ENCODE results near the gene CSF1R.

CSF1R gene

DNA sequence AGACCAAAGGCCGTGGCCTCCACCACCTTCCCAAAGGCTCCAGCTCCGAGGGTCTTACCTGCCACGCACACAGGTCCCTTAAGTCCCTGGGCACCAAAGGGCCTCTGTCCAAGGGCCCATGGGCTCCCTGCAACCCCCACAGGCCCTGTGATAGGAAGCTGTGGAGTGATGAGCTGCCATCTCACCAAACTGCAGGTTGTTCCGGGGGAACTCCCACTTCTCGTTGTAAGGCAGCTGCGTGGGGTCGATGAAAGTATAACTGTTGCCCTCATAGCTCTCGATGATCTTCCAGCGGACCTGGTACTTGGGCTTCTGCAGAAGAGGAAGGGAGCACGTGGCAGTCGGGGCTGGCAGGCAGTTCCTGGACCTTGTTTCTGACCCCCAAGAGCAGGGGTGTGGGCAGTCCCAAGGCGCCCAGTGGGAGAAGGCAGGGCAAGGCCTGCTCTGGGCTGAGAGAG, 24.8 kb downstream of the CSF1R start:
- H3K27me3 ChIP-seq (ENCODE audit: insufficient read depth, poor library complexity, severe bottlenecking): no peaks in the 10 kb centered on the region
- peaks cover 7% of the 10 kb centered on the region for H3K4me1 ChIP-seq (ENCODE audit: insufficient read depth, poor library complexity, severe bottlenecking)
- ATAC-seq (ENCODE audit: low read depth): no peak

DNA sequence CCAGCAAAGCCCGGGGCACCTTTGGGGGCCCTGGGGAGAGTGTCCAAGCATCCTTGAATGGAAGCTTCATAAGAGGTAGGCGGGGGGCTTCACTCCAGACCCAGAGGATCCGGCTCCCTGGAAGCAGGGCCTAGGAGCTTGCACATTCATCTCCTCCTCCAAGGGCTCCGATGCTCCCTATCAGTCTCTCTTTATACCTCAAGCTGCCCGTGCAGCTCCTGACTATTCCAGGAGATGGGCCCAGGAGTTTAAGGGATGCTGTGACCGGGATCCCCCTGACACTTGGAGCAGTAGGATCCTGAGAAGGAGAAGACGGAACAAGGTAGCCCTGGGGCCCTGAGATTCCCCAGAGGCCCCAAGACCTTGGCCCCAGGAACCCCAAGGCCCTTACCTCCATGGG, 25.9 kb downstream of the CSF1R start:
- Histone ChIP-seq H3K27ac (ENCODE audit: poor library complexity, severe bottlenecking) (no peak overlapping the region), H3K4me3 (ENCODE audit: severe bottlenecking) (no peak overlapping the region), H3K36me3 (ENCODE audit: low read depth) (no peaks in the 10 kb centered on the region), H3K27me3 (ENCODE audit: insufficient read depth, poor library complexity, severe bottlenecking) (no peaks in the 10 kb centered on the region), H3K9me3 (ENCODE audit: severe bottlenecking) (no peaks in the 10 kb centered on the region), H3K4me1 (ENCODE audit: insufficient read depth, poor library complexity, severe bottlenecking) (peaks cover 7% of the 10 kb centered on the region)
- DNase-seq (ENCODE audit: low spot score): peak; percentile 38
- no peak for ATAC-seq (ENCODE audit: low read depth)
- TF ChIP-seq, protein P1, sequence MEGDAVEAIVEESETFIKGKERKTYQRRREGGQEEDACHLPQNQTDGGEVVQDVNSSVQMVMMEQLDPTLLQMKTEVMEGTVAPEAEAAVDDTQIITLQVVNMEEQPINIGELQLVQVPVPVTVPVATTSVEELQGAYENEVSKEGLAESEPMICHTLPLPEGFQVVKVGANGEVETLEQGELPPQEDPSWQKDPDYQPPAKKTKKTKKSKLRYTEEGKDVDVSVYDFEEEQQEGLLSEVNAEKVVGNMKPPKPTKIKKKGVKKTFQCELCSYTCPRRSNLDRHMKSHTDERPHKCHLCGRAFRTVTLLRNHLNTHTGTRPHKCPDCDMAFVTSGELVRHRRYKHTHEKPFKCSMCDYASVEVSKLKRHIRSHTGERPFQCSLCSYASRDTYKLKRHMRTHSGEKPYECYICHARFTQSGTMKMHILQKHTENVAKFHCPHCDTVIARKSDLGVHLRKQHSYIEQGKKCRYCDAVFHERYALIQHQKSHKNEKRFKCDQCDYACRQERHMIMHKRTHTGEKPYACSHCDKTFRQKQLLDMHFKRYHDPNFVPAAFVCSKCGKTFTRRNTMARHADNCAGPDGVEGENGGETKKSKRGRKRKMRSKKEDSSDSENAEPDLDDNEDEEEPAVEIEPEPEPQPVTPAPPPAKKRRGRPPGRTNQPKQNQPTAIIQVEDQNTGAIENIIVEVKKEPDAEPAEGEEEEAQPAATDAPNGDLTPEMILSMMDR (IDR thresholded peaks at IDR 0.05; ENCODE audit: poor library complexity, severe bottlenecking): no peak

More for the DNA sequence above, 24.8 kb downstream of the CSF1R start:
- peak; percentile 46 for DNase-seq (ENCODE audit: low spot score)
- H3K4me3 ChIP-seq (ENCODE audit: severe bottlenecking): no peak overlapping the region
- H3K9me3 ChIP-seq (ENCODE audit: severe bottlenecking): no peaks in the 10 kb centered on the region
- H3K36me3 ChIP-seq (ENCODE audit: low read depth): no peaks in the 10 kb centered on the region
- H3K27ac ChIP-seq (ENCODE audit: poor library complexity, severe bottlenecking): no peak overlapping the region
- TF ChIP-seq, protein P1 (IDR thresholded peaks at IDR 0.05; ENCODE audit: poor library complexity, severe bottlenecking): no peak

DNA sequence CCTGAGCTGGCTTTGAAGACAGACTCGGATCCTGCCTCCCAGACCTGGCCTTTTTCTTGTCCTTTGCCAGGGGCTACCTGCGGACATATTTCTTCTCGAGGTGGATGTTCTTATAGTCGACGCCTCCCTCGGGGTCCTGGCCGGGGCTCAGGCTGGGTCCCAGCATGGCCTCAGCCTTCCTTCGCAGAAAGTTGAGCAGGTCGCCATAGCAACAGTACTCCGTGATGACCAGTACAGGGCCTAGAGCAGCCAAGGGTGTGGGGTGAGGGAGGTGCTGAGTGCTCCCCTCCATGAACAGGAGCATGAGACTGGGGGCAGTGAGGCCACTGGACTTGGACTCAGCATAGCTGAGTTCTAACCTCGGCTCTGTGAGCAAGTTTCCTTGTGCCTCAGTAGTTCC, 26.7 kb downstream of the CSF1R start:
- TF ChIP-seq, protein P1 (IDR thresholded peaks at IDR 0.05; ENCODE audit: poor library complexity, severe bottlenecking): no peak
- H3K4me1 ChIP-seq (ENCODE audit: insufficient read depth, poor library complexity, severe bottlenecking): peaks cover 7% of the 10 kb centered on the region
- no peak for ATAC-seq (ENCODE audit: low read depth)

DNA sequence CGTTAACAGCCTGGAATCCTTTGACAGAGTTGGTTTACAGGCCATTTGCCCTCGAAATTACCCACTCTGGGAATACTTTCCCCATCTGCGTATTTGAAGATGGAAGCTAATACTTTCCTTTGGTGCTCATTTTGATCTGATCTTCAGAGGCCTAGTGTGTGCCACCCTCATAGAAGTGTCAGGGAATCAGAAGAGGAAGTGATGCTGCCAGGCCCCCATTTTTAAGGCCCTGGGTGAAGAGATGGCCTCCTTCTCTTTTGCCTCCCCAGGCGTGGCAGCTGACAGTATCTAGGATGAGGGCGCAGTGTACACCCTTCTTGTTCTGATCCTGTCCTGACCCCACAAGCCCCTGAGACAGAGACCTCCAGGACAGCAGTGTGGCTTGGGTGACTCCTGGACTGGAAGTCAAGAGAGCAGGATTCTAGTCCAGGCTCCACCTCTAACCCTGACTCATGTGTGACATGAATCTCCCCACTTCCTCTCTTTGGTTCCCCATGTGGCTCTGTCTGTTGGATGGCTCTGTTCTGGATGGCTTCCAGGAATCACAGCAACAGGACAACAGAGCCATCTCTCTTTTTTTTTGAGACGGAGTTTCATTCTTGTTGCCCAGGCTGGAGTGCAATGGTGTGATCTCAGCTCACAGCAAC, 27.8 kb downstream of the CSF1R start:
- ATAC-seq (ENCODE audit: low read depth) (peak; percentile 75), DNase-seq (ENCODE audit: low spot score) (peak; percentile 52)
- no peaks in the 10 kb centered on the region for H3K27me3 ChIP-seq (ENCODE audit: insufficient read depth, poor library complexity, severe bottlenecking)
- peak overlapping the region; percentile 10 for H3K27ac ChIP-seq (ENCODE audit: poor library complexity, severe bottlenecking)
- peaks cover 7% of the 10 kb centered on the region for H3K4me1 ChIP-seq (ENCODE audit: insufficient read depth, poor library complexity, severe bottlenecking)
- no peaks in the 10 kb centered on the region for H3K9me3 ChIP-seq (ENCODE audit: severe bottlenecking)
- no peak overlapping the region for H3K4me3 ChIP-seq (ENCODE audit: severe bottlenecking)
- H3K36me3 ChIP-seq (ENCODE audit: low read depth): peaks cover 7% of the 10 kb centered on the region
- TF ChIP-seq, protein P1 (IDR thresholded peaks at IDR 0.05; ENCODE audit: poor library complexity, severe bottlenecking): no peak

More for the DNA sequence above, 26.7 kb downstream of the CSF1R start:
- Histone ChIP-seq H3K36me3 (ENCODE audit: low read depth) (no peaks in the 10 kb centered on the region), H3K27ac (ENCODE audit: poor library complexity, severe bottlenecking) (no peak overlapping the region), H3K9me3 (ENCODE audit: severe bottlenecking) (no peaks in the 10 kb centered on the region), H3K27me3 (ENCODE audit: insufficient read depth, poor library complexity, severe bottlenecking) (no peaks in the 10 kb centered on the region), H3K4me3 (ENCODE audit: severe bottlenecking) (no peak overlapping the region)
- DNase-seq (ENCODE audit: low spot score): peak; percentile 61

DNA sequence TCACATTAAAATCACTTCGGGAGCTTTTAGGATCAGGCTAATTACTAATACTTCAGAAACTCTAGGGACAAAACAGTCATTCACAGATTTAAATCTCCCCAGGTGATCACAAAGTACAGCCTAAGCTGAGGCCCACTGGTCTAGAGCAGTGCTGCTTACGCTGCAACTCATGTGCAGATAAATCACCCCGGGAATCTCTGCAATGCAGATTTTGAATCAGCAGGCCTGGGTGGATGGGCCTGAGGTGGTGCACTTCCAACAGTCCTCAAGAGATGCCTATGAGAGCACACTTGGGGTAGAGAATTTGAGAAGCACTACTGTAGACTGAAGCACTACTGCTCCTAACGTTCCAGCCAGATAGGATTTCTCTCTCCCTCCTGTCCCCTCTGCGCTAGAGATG, 28.4 kb downstream of the CSF1R start:
- DNase-seq (ENCODE audit: low spot score): peak; percentile 3
- H3K36me3 ChIP-seq (ENCODE audit: low read depth): peaks cover 13% of the 10 kb centered on the region
- H3K4me1 ChIP-seq (ENCODE audit: insufficient read depth, poor library complexity, severe bottlenecking): peaks cover 8% of the 10 kb centered on the region
- no peak overlapping the region for H3K4me3 ChIP-seq (ENCODE audit: severe bottlenecking)
- peak overlapping the region; percentile 10 for H3K27ac ChIP-seq (ENCODE audit: poor library complexity, severe bottlenecking)
- no peak for ATAC-seq (ENCODE audit: low read depth)
- H3K9me3 ChIP-seq (ENCODE audit: severe bottlenecking): no peaks in the 10 kb centered on the region
- TF ChIP-seq, protein P1 (IDR thresholded peaks at IDR 0.05; ENCODE audit: poor library complexity, severe bottlenecking): no peak
- H3K27me3 ChIP-seq (ENCODE audit: insufficient read depth, poor library complexity, severe bottlenecking): no peaks in the 10 kb centered on the region
